ENCODE data around the gene ARMH2.

The ARMH2 gene

GRCh38 chr6:24798740-24799540 is at the start of gene ARMH2:
TSS of gene ARMH2 (minus strand) at chr6:24798917. CDS start at chr6:24798857, 60 bp downstream.
- DNase-seq (ENCODE audit: low read depth, low spot score), result no peak

GRCh38 chr6:24848461-24848860 is 49.7 kb upstream of the ARMH2 start:
- no peak for DNase-seq (ENCODE audit: low read depth, low spot score)

GRCh38 chr6:24847402-24847801 is 48.7 kb upstream of the ARMH2 start:
- DNase-seq (ENCODE audit: low read depth, low spot score), result no peak

GRCh38 chr6:24845578-24845977 is 46.9 kb upstream of the ARMH2 start:
- DNase-seq (ENCODE audit: low read depth, low spot score), result no peak

GRCh38 chr6:24844903-24845302 is 46.2 kb upstream of the ARMH2 start:
- DNase-seq (ENCODE audit: low read depth, low spot score), result no peak

GRCh38 chr6:24844061-24844460 is 45.3 kb upstream of the ARMH2 start:
- no peak for DNase-seq (ENCODE audit: low read depth, low spot score)

- DNase-seq (ENCODE audit: low read depth, low spot score), result no peak
Observed at GRCh38 chr6:24840187-24840586, 41.5 kb upstream of the ARMH2 start.

- DNase-seq (ENCODE audit: low read depth, low spot score), result no peak
Observed at GRCh38 chr6:24838994-24839393, 40.3 kb upstream of the ARMH2 start.

GRCh38 chr6:24838081-24838480 is 39.4 kb upstream of the ARMH2 start:
- DNase-seq (ENCODE audit: low read depth, low spot score), result no peak

- no peak for DNase-seq (ENCODE audit: low read depth, low spot score)
Observed at GRCh38 chr6:24836109-24836508, 37.4 kb upstream of the ARMH2 start.

- DNase-seq (ENCODE audit: low read depth, low spot score), result no peak
Observed at GRCh38 chr6:24833711-24834386, 35.1 kb upstream of the ARMH2 start.

- no peak for DNase-seq (ENCODE audit: low read depth, low spot score)
Observed at GRCh38 chr6:24832794-24833193, 34.1 kb upstream of the ARMH2 start.

GRCh38 chr6:24831771-24832716 is 33.3 kb upstream of the ARMH2 start:
- DNase-seq (ENCODE audit: low read depth, low spot score), result no peak

- no peak for DNase-seq (ENCODE audit: low read depth, low spot score)
Observed at GRCh38 chr6:24829657-24830056, 30.9 kb upstream of the ARMH2 start.

- DNase-seq (ENCODE audit: low read depth, low spot score), result no peak
Observed at GRCh38 chr6:24827970-24828369, 29.3 kb upstream of the ARMH2 start.

GRCh38 chr6:24827162-24827561 is 28.4 kb upstream of the ARMH2 start:
- DNase-seq (ENCODE audit: low read depth, low spot score), result no peak

GRCh38 chr6:24825130-24825630 is 26.5 kb upstream of the ARMH2 start:
- DNase-seq (ENCODE audit: low read depth, low spot score), result no peak

GRCh38 chr6:24824142-24824938 is 25.6 kb upstream of the ARMH2 start:
- DNase-seq (ENCODE audit: low read depth, low spot score), result no peak

- DNase-seq (ENCODE audit: low read depth, low spot score), result no peak
Observed at GRCh38 chr6:24823185-24823584, 24.5 kb upstream of the ARMH2 start.

- DNase-seq (ENCODE audit: low read depth, low spot score), result no peak
Observed at GRCh38 chr6:24822696-24823095, 24.0 kb upstream of the ARMH2 start.

- DNase-seq (ENCODE audit: low read depth, low spot score), result no peak
Observed at GRCh38 chr6:24821860-24822444, 23.2 kb upstream of the ARMH2 start.
